ENCODE data around the gene RPL29. TPM values are rescaled to one million over a fixed set of nuclear protein-coding genes. Genes with fewer than 3 reads are reported as not detected.
A peak's percentile ranks its signal among the peaks of the same experiment; 100 is the strongest.

Gene RPL29
- total and polyA plus RNA-seq, 2 of the 13 experiments (the other 11 are each of a cell fraction or from before 2014, with no cell fraction given): 1,348 to 2,263 TPM

- peak; percentile 83 for TF ChIP-seq PAXIP1 (CRISPR knock-in tag; conservative IDR thresholded peaks at IDR 0.05)
- TF ChIP-seq TBX3 (IDR thresholded peaks at IDR 0.05; ENCODE audit: borderline replicate concordance): no peak
- TF ChIP-seq IKZF5 (CRISPR knock-in tag; IDR thresholded peaks at IDR 0.05): peak; percentile 94
- no peak for TF ChIP-seq ZSCAN22 (CRISPR knock-in tag; IDR thresholded peaks at IDR 0.05)
- TF ChIP-seq ZNF230 (CRISPR knock-in tag; IDR thresholded peaks at IDR 0.05): peak; percentile 83
- TF ChIP-seq ZNF350 (CRISPR knock-in tag; IDR thresholded peaks at IDR 0.05; ENCODE audit: borderline replicate concordance, low read depth): peak; percentile 82
- 0 out of 2 replicates have a peak, but pooled peaks have one; percentile 3 for TF ChIP-seq RAD21 (CRISPR knock-in tag; IDR thresholded peaks at IDR 0.05)
- TF ChIP-seq RFXANK (CRISPR knock-in tag; IDR thresholded peaks at IDR 0.05): no peak
- peak; percentile 99 for TF ChIP-seq SP5 (CRISPR knock-in tag; IDR thresholded peaks at IDR 0.05; ENCODE audit: borderline replicate concordance, low read depth)
- TF ChIP-seq, protein P1, sequence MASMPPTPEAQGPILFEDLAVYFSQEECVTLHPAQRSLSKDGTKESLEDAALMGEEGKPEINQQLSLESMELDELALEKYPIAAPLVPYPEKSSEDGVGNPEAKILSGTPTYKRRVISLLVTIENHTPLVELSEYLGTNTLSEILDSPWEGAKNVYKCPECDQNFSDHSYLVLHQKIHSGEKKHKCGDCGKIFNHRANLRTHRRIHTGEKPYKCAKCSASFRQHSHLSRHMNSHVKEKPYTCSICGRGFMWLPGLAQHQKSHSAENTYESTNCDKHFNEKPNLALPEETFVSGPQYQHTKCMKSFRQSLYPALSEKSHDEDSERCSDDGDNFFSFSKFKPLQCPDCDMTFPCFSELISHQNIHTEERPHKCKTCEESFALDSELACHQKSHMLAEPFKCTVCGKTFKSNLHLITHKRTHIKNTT (CRISPR knock-in tag; IDR thresholded peaks at IDR 0.05): no peak
- TF ChIP-seq ZBTB38 (CRISPR knock-in tag; IDR thresholded peaks at IDR 0.05): peak; percentile 63
- TF ChIP-seq ZNF562 (CRISPR knock-in tag; IDR thresholded peaks at IDR 0.05; ENCODE audit: borderline replicate concordance): no peak
- TF ChIP-seq NAIF1 (CRISPR knock-in tag; IDR thresholded peaks at IDR 0.05; ENCODE audit: borderline replicate concordance): no peak
- TF ChIP-seq ZNF644 (CRISPR knock-in tag; IDR thresholded peaks at IDR 0.05; ENCODE audit: low read depth): no peak
- no peak for TF ChIP-seq ARID3A (IDR thresholded peaks at IDR 0.05; ENCODE audit: low read depth, low read length)
- peak; percentile 81; the same call in 1 of the 2 replicates for TF ChIP-seq ZNF280D (CRISPR knock-in tag; IDR thresholded peaks at IDR 0.05)
Observed at GRCh38 chr3:51982838-51983577, 12.7 kb downstream of the RPL29 start, which contains the start of gene ACY1 (continued).

All from HepG2 (cell line).